Esophagus muscularis mucosa (tissue), 4 donors: ENCODE data around the gene MRPL48. TPM values are rescaled to one million over a fixed set of nuclear protein-coding genes. Genes with fewer than 3 reads are reported as not detected.
A peak's percentile ranks its signal among the peaks of the same experiment; 100 is the strongest.

Source experiments
- DNase-seq: peaks from one replicate; pipeline ENCODE4 v3.0.0-alpha.2; 2017; ENCODE audit errors: extremely low spot score
- H3K27ac ChIP-seq, 4 donors: fragments of 200-600 bp; sonication (generic); replicated peaks in 1 of 4; 1 replicate in 3 of 4; 2 replicates in 1 of 4; pipeline ENCODE4 v1.5.1; 2016 to 2019; ENCODE audit warnings: mild to moderate bottlenecking in 1 of 4
- H3K27me3 ChIP-seq, 4 donors: fragments of 200-600 bp; sonication (generic); one replicate each; pipeline versions ENCODE4 v1.5.1 to v1.6.0; 2016 to 2019
- H3K36me3 ChIP-seq, 4 donors: fragments of 200-600 bp; sonication (generic); one replicate each; pipeline ENCODE4 v1.5.1; 2016 to 2019
- H3K4me1 ChIP-seq, 4 donors: fragments of 200-600 bp; sonication (generic); one replicate each; pipeline ENCODE4 v1.5.1; 2016 to 2019
- H3K4me3 ChIP-seq, 4 donors: fragments of 200-600 bp; sonication (generic); 1 replicate in 2 of 4; 2 replicates in 2 of 4; pipeline ENCODE4 v1.5.1; 2016 to 2019; ENCODE audit warnings: mild to moderate bottlenecking in 4 of 4, moderate library complexity in 1 of 4
- H3K9me3 ChIP-seq, 4 donors: fragments of 200-600 bp; sonication (generic); 1 replicate in 3 of 4; 2 replicates in 1 of 4; pipeline ENCODE4 v1.5.1; 2016 to 2019
- CTCF ChIP-seq, 3 experiments: fragments of 200-600 bp in 2 of 3; fragments of 450-650 bp in 1 of 3; sonication (generic) in 2 of 3; IDR thresholded peaks; one replicate each; pipeline ENCODE4 v1.5.1; 2017 to 2019; ENCODE audit warnings: antibody characterized with exemption in 3 of 3, mild to moderate bottlenecking in 2 of 3, moderate library complexity in 1 of 3
- EP300 ChIP-seq: sonication (generic); formaldehyde crosslinking; IDR thresholded peaks from one replicate; pipeline ENCODE4 v1.6.1; 2017; ENCODE audit warnings: antibody characterized with exemption
- POLR2A ChIP-seq: fragments of 450-650 bp; IDR thresholded peaks from one replicate; pipeline ENCODE4 v1.6.1; 2017; ENCODE audit warnings: antibody characterized with exemption, moderate library complexity, mild to moderate bottlenecking, low read depth
- POLR2AphosphoS5 ChIP-seq, 2 donors: sonication (generic); formaldehyde crosslinking; IDR thresholded peaks; one replicate each; pipeline ENCODE4 v1.6.1; 2017; ENCODE audit warnings: antibody characterized with exemption in 2 of 2
- WGBS: methylation state at CpG from one replicate; pipeline ENCODE4 v1.1.5; 2018; 5-methylcytosine and 5-hydroxymethylcytosine counted together
- intact Hi-C: fragments of 100-400 bp; cut with DNase I; formaldehyde crosslinking; loops from one replicate; pipeline ENCODE4 v1.15.1; 2023
- total RNA-seq, 4 donors: library from RNA; depleted of rRNA; stranded (reverse); fragments of >200 nt; gene quantifications; one replicate each; pipeline versions ENCODE4 v1.1.0 to v1.2.1, GENCODE V29; 2016

Gene MRPL48
- total RNA-seq, result 10 to 100 TPM in 3 of 4 donors, 1 to 10 TPM in 1; 8.9 to 18.4 (median 11.5) TPM

DNA sequence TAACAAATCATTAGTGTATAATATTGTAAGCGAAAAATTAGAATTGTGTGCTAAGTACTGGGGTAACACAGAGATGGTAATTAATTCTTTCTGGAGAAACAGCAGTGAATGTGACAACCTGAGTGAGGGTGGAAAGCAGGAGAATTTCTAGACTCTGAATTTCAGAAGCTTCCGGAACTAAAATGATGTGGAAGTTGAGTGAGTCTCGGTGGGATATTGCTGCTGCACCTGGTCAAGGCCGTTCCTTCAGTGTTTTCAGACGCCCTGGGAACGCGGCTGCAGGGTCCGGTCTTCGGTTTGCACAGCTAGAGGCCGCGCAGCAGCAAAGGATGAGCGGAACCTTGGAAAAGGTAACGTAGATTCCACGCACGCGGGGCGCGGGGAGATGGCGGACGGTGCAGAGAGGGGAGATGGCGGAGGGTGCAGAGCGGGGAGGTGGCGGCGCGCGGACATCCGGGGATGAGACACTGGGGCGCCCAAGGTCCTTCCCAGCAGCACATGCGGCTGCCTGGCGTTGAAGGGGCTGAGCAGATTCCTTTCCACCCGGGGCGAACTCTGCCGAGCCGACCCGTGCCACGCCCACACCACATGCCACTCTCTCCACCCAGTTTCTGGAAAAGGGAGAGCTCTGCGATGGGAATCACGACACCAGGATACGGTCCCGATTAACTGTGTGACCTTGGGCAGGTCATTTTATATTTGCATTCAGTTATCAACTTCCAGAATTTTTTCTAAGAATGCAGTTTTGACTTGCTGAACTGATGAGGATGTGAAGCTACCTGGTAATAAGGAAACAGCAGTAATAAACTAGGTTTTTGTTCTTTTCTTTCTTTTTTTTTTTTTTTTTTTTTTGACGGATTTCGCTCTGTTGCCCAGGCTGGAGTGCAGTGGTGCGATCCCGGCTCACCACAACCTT is at the start of gene MRPL48:
Gene MRPL48, plus strand, starts transcription at position 232 of the 916 bp plus-strand sequence. Its CDS starts 98 bp downstream, at position 330.
- DNase-seq, result peak; percentile 97
- Histone ChIP-seq H3K27me3 (no peaks in the 10 kb centered on the region), H3K27ac (peak within 1 kb of the TSS; percentile 72 to 90 (median 88)), H3K4me3 (peak within 1 kb of the TSS; percentile 67 to 97 (median 72)), H3K9me3 (no peaks in the 10 kb centered on the region), H3K4me1 (peaks cover 11 to 22% (median 18%) of the 10 kb centered on the region in 4 donors), H3K36me3 (peaks cover 0 to 8% (median 0%) of the 10 kb centered on the region in 4 donors)
- WGBS, result 7% methylated on average over 39 of the region's 44 CpGs
- TF ChIP-seq EP300 (no peak), CTCF (IDR thresholded peaks at IDR 0.05) (peak in 1 of 3 experiments; percentile 26), POLR2AphosphoS5 (IDR thresholded peaks at IDR 0.05) (peak; percentile 40 to 74)
- intact Hi-C loops, result loop anchor here (5.0 kb wide), 1 partner anchor 89 kb away; the partner anchor contains the start of genes COA4 and PAAF1

DNA sequence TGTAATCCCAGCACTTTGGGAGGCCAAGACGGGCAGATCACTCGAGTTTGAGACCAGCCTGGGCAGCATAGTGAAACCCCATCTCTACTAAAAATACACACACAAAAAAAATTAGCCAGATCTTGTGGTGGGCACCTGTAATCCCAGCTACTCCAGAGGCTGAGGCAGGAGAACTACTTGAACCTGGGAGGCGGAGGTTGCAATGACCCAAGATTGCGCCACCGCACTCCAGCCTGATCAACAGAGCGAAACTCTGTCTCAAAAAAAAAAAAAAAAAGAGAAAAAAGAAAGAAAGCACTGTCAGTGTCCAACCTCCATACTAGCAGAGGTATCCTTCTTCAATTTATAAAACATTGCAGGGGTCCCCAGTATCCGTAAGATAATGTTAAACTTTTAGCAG is 44.6 kb upstream of the MRPL48 start:
- 93% methylated on average over 7 of the region's 7 CpGs for WGBS
- Histone ChIP-seq H3K27ac (no peak overlapping the region), H3K4me3 (no peak overlapping the region), H3K36me3 (no peaks in the 10 kb centered on the region), H3K4me1 (peaks cover 0 to 30% (median 13%) of the 10 kb centered on the region in 4 donors), H3K9me3 (no peaks in the 10 kb centered on the region), H3K27me3 (no peaks in the 10 kb centered on the region)
- DNase-seq, result peak; percentile 14
- TF ChIP-seq POLR2AphosphoS5 (IDR thresholded peaks at IDR 0.05), result no peak
- intact Hi-C loops, result no loop called here

DNA sequence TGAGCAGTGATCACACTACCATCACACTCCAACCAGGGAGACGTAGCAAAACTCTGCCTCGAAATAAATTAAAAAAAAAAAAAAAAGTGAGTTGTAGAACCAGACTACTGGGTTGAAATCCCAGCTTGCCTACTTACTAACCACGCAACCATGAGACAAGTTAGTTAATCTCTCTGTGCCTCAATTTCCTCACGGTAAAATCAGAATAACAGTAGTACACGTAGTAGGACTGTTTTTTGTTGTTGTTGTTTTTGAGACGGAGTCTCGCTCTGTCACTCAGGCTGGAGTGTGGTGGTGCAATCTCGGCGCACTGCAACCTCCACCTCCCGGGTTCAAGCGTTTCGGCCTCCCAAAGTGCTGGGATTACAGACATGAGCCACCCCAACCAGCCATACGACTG is 41.0 kb upstream of the MRPL48 start:
- no peak overlapping the region for H3K27ac ChIP-seq
- no peaks in the 10 kb centered on the region for H3K27me3 ChIP-seq
- H3K9me3 ChIP-seq, result no peaks in the 10 kb centered on the region
- intact Hi-C loops, result no loop called here
- no peak for TF ChIP-seq POLR2AphosphoS5 (IDR thresholded peaks at IDR 0.05)
- TF ChIP-seq POLR2A, result no peak
- no peak for TF ChIP-seq EP300
- TF ChIP-seq CTCF (IDR thresholded peaks at IDR 0.05), result no peak
- H3K4me3 ChIP-seq, result no peak overlapping the region
- peak; percentile 26 for DNase-seq
- 92% methylated on average over 13 of the region's 13 CpGs for WGBS
- no peaks in the 10 kb centered on the region for H3K36me3 ChIP-seq
- H3K4me1 ChIP-seq, result peaks cover 0 to 51% (median 33%) of the 10 kb centered on the region in 4 donors

- Histone ChIP-seq H3K4me1 (peaks cover 6 to 61% (median 43%) of the 10 kb centered on the region in 4 donors), H3K4me3 (no peak overlapping the region), H3K9me3 (no peaks in the 10 kb centered on the region), H3K36me3 (no peaks in the 10 kb centered on the region), H3K27me3 (no peaks in the 10 kb centered on the region), H3K27ac (no peak overlapping the region)
- intact Hi-C loops, result no loop called here
- no peak for TF ChIP-seq EP300
- TF ChIP-seq CTCF (IDR thresholded peaks at IDR 0.05), result no peak
- TF ChIP-seq POLR2AphosphoS5 (IDR thresholded peaks at IDR 0.05), result no peak
- TF ChIP-seq POLR2A, result no peak
- no peak for DNase-seq
- WGBS, result 47% methylated on average over 3 of the region's 3 CpGs
Observed at GRCh38 chr11:73747762-73748161, 39.9 kb upstream of the MRPL48 start.

- TF ChIP-seq POLR2AphosphoS5 (IDR thresholded peaks at IDR 0.05), result no peak
- TF ChIP-seq CTCF (IDR thresholded peaks at IDR 0.05), result no peak
- TF ChIP-seq EP300, result no peak
- TF ChIP-seq POLR2A, result no peak
- intact Hi-C loops, result no loop called here
- Histone ChIP-seq H3K27me3 (no peaks in the 10 kb centered on the region), H3K4me1 (peaks cover 10 to 67% (median 48%) of the 10 kb centered on the region in 4 donors), H3K36me3 (no peaks in the 10 kb centered on the region), H3K4me3 (no peak overlapping the region), H3K27ac (no peak overlapping the region), H3K9me3 (no peaks in the 10 kb centered on the region)
- 91% methylated on average over 5 of the region's 5 CpGs for WGBS
- no peak for DNase-seq
Observed at GRCh38 chr11:73748300-73748699, 39.4 kb upstream of the MRPL48 start.
